Measurements from ENCODE around the gene GSK3A.

- TF ChIP-seq POLR2AphosphoS5 (IDR thresholded peaks at IDR 0.05; ENCODE audit: low read depth, low read length) (no peak), POLR2A (IDR thresholded peaks at IDR 0.05; ENCODE audit: low read depth, low read length) (no peak), SPI1 (IDR thresholded peaks at IDR 0.05; ENCODE audit: low read depth, low read length) (no peak), TAF1 (IDR thresholded peaks at IDR 0.05; ENCODE audit: low read depth, low read length) (no peak), POU2F2 (IDR thresholded peaks at IDR 0.05; ENCODE audit: low read depth, low read length) (no peak)
These were observed 32.7 kb upstream of the GSK3A start for GRCh38 chr19:42275103-42275502.

All from GM12891 (cell line).